Measurements from ENCODE around the gene DOCK11. TPM values are rescaled to one million over a fixed set of nuclear protein-coding genes. Genes with fewer than 3 reads are reported as not detected.
"Not testable (repeated sequence)": the region's sequence is repeated elsewhere in the genome, so short reads cannot be mapped to it uniquely, and the experiment has no call there.

The DOCK11 gene
- total RNA-seq, 1 experiment from 2014 or later = 3.0 TPM

DNA sequence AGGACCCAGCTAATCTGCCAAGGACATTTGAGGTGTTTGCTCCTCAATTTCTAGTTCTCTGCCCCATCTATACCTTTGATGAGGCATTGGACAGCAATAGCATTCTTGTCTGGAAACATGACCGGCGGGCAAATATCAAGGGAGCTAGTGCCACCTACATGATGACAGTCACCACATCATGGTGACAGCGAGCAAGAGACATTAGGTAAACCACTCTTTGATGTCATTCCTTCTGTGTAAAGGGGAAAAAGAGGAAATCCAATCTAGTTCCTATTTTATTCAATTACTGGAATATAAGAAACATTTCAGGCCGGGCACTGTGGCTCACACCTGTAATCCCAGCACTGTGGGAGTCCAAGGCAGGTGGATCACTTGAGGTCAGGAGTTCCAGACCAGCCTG, 211.1 kb downstream of the DOCK11 start:
- no TSS peak for BruUV-seq (replicated peaks)
- CTCF ChIA-PET = no interaction called here
- no peak overlapping the region for H3K4me3 ChIP-seq (ENCODE audit: low read length)

DNA sequence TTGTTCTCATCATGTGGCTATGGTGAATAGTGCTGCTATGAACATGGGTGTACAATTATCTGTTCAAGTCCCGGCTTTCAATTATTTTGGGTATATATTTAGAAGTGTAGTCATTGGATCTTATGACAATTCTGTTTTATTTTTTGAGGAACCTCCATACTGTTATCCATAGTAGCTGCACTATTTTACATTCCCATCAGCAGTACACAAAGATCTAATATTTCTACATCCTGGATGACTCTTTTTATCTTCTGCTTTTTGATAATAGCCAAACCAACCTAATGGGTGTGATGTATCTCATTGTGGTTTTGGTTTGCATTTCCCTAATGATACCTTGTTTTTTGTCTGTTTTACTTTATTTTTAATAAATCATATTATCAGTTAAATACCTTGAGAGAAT, 218.9 kb downstream of the DOCK11 start:
- H3K27ac ChIP-seq (ENCODE audit: low read length) = no peak overlapping the region
- CTCF ChIA-PET = no interaction called here
- POLR2A ChIA-PET (ENCODE audit: unreplicated experiment) = no interaction called here
- no peaks in the 10 kb centered on the region for H3K79me2 ChIP-seq (ENCODE audit: low read length)
- ATAC-seq (no peak), DNase-seq (no peak)
- H3K9me2 ChIP-seq (replicated peaks; ENCODE audit: low read length) = no peaks in the 10 kb centered on the region
- no peaks in the 10 kb centered on the region for H3K36me3 ChIP-seq (ENCODE audit: low read depth, low read length)
- H3F3A ChIP-seq (ENCODE audit: low read length, unreplicated experiment) = no peaks in the 10 kb centered on the region
- H2AFZ ChIP-seq (ENCODE audit: low read length) = no peak overlapping the region
- BruUV-seq (replicated peaks) = no TSS peak
- H4K20me1 ChIP-seq (ENCODE audit: low read length) = no peaks in the 10 kb centered on the region
- no peaks in the 10 kb centered on the region for H3K9me3 ChIP-seq (ENCODE audit: low read length)
- TF ChIP-seq EZH2 (IDR thresholded peaks at IDR 0.05; ENCODE audit: low read length, unreplicated experiment) = no peak
- TF ChIP-seq, protein P1, sequence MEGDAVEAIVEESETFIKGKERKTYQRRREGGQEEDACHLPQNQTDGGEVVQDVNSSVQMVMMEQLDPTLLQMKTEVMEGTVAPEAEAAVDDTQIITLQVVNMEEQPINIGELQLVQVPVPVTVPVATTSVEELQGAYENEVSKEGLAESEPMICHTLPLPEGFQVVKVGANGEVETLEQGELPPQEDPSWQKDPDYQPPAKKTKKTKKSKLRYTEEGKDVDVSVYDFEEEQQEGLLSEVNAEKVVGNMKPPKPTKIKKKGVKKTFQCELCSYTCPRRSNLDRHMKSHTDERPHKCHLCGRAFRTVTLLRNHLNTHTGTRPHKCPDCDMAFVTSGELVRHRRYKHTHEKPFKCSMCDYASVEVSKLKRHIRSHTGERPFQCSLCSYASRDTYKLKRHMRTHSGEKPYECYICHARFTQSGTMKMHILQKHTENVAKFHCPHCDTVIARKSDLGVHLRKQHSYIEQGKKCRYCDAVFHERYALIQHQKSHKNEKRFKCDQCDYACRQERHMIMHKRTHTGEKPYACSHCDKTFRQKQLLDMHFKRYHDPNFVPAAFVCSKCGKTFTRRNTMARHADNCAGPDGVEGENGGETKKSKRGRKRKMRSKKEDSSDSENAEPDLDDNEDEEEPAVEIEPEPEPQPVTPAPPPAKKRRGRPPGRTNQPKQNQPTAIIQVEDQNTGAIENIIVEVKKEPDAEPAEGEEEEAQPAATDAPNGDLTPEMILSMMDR (conservative IDR thresholded peaks at IDR 0.05; ENCODE audit: low read depth, low read length) = no peak
- H3K4me2 ChIP-seq (ENCODE audit: low read length) = no peak overlapping the region
- H3K4me3 ChIP-seq (ENCODE audit: low read length) = no peak overlapping the region
- no peaks in the 10 kb centered on the region for H3K4me1 ChIP-seq (ENCODE audit: insufficient read depth, low read length)
- intact Hi-C loops (cut with micrococcal nuclease) = no loop called here
- H3K27me3 ChIP-seq (ENCODE audit: low read length) = no peaks in the 10 kb centered on the region
- no peak overlapping the region for H3K9ac ChIP-seq (ENCODE audit: low read length)

More for the DNA sequence above, 211.1 kb downstream of the DOCK11 start:
- Histone ChIP-seq H3K9ac (ENCODE audit: low read length) (no peak overlapping the region), H3K36me3 (ENCODE audit: low read depth, low read length) (no peaks in the 10 kb centered on the region), H3K4me2 (ENCODE audit: low read length) (no peak overlapping the region), H3K4me1 (ENCODE audit: insufficient read depth, low read length) (peaks cover 9% of the 10 kb centered on the region), H3F3A (ENCODE audit: low read length, unreplicated experiment) (no peaks in the 10 kb centered on the region), H3K27me3 (ENCODE audit: low read length) (no peaks in the 10 kb centered on the region), H3K79me2 (ENCODE audit: low read length) (no peaks in the 10 kb centered on the region), H2AFZ (ENCODE audit: low read length) (no peak overlapping the region), H3K27ac (ENCODE audit: low read length) (no peak overlapping the region), H3K9me2 (replicated peaks; ENCODE audit: low read length) (no peaks in the 10 kb centered on the region), H3K9me3 (ENCODE audit: low read length) (no peaks in the 10 kb centered on the region), H4K20me1 (ENCODE audit: low read length) (no peaks in the 10 kb centered on the region)
- no peak for TF ChIP-seq EZH2 (IDR thresholded peaks at IDR 0.05; ENCODE audit: low read length, unreplicated experiment)
- no peak for TF ChIP-seq EZH2phosphoT487 (IDR thresholded peaks at IDR 0.05; ENCODE audit: borderline replicate concordance, low read length)
- TF ChIP-seq, protein P1 (conservative IDR thresholded peaks at IDR 0.05; ENCODE audit: low read depth, low read length) = no peak
- POLR2A ChIA-PET (ENCODE audit: unreplicated experiment) = no interaction called here
- ATAC-seq = no peak
- DNase-seq = no peak
- intact Hi-C loops (cut with micrococcal nuclease) = no loop called here

DNA sequence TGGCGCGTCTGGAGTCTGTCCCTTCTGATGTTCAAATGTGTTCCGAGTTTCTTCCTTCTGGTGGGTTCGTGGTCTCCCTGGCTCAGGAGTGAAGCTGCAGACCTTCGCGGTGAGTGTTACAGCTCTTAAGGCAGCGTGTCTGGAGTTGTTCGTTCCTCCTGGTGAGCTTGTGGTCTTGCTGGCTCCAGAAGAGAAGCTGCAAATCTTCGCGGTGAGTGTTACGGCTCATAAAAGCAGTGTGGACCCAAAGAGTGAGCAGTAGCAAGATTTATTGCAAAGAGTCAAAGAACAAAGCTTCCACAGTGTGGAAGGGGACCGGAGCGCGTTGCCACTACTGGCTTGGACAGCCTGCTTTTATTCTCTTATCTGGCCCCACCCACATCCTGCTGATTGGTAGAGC, 220.3 kb downstream of the DOCK11 start:
- BruUV-seq (replicated peaks); H3K27me3 ChIP-seq (ENCODE audit: low read length): not testable (repeated sequence)

DNA sequence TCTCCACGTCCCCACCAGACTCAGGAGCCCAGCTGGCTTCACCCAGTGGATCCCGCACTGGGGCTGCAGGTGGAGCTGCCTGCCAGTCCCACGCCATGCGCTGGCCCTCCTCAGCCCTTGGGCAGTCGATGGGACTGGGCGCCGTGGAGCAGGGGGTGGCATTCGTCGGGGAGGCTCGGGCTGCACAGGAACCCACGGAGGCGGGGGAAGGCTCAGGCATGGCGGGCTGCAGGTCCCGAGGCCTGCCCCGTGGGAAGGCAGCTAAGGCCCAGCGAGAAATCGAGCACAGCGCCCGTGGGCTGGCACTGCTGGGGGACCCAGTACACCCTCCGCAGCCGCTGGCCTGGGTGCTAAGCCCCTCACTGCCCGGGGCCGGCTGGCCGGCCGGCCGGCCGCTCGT, 221.2 kb downstream of the DOCK11 start:
- BruUV-seq (replicated peaks); ATAC-seq; H3K4me3 ChIP-seq (ENCODE audit: low read length); DNase-seq; H3K9ac ChIP-seq (ENCODE audit: low read length); H3K9me3 ChIP-seq (ENCODE audit: low read length); H3K9me2 ChIP-seq (replicated peaks; ENCODE audit: low read length); H3F3A ChIP-seq (ENCODE audit: low read length, unreplicated experiment); H4K20me1 ChIP-seq (ENCODE audit: low read length); H3K36me3 ChIP-seq (ENCODE audit: low read depth, low read length); H3K79me2 ChIP-seq (ENCODE audit: low read length); CTCF ChIA-PET; H3K4me2 ChIP-seq (ENCODE audit: low read length); H2AFZ ChIP-seq (ENCODE audit: low read length); H3K27ac ChIP-seq (ENCODE audit: low read length); H3K4me1 ChIP-seq (ENCODE audit: insufficient read depth, low read length); H3K27me3 ChIP-seq (ENCODE audit: low read length); intact Hi-C loops (cut with micrococcal nuclease); POLR2A ChIA-PET (ENCODE audit: unreplicated experiment): not testable (repeated sequence)

More for the DNA sequence above, 220.3 kb downstream of the DOCK11 start:
- H3K9me3 ChIP-seq (ENCODE audit: low read length); H4K20me1 ChIP-seq (ENCODE audit: low read length); H3K9ac ChIP-seq (ENCODE audit: low read length); H3K9me2 ChIP-seq (replicated peaks; ENCODE audit: low read length); H3K4me3 ChIP-seq (ENCODE audit: low read length); POLR2A ChIA-PET (ENCODE audit: unreplicated experiment); H3K79me2 ChIP-seq (ENCODE audit: low read length); H2AFZ ChIP-seq (ENCODE audit: low read length); H3K36me3 ChIP-seq (ENCODE audit: low read depth, low read length); DNase-seq; H3F3A ChIP-seq (ENCODE audit: low read length, unreplicated experiment); ATAC-seq; H3K4me2 ChIP-seq (ENCODE audit: low read length); H3K27ac ChIP-seq (ENCODE audit: low read length); H3K4me1 ChIP-seq (ENCODE audit: insufficient read depth, low read length); intact Hi-C loops (cut with micrococcal nuclease); CTCF ChIA-PET: not testable (repeated sequence)
